HG03095 (cell line): ENCODE data around the gene TRAPPC12.
"Not testable (repeated sequence)": the region's sequence is repeated elsewhere in the genome, so short reads cannot be mapped to it uniquely, and the experiment has no call there.

ENCODE experiments used
- ATAC-seq: cut with Tn5 transposase; IDR thresholded peaks from one replicate; pipeline ENCODE4 v1.9.1; 2021; ENCODE audit warnings: moderate library complexity; ENCODE audit not compliant: unreplicated experiment

TRAPPC12 gene

GRCh38 chr2:3483227-3483985 lies 103.9 kb downstream of the TRAPPC12 start:
- no peak for ATAC-seq

- ATAC-seq: no peak
Observed at GRCh38 chr2:3483986-3484960, 104.8 kb downstream of the TRAPPC12 start.

- no peak for ATAC-seq
Observed at GRCh38 chr2:3485166-3485565, 105.7 kb downstream of the TRAPPC12 start.

- ATAC-seq: no peak
Observed at GRCh38 chr2:3486047-3487027, 106.8 kb downstream of the TRAPPC12 start.

GRCh38 chr2:3487028-3487425 lies 107.5 kb downstream of the TRAPPC12 start:
- ATAC-seq: no peak

GRCh38 chr2:3487432-3487831 lies 107.9 kb downstream of the TRAPPC12 start:
- no peak for ATAC-seq

GRCh38 chr2:3488061-3488531 lies 108.6 kb downstream of the TRAPPC12 start:
- ATAC-seq: no peak

- no peak for ATAC-seq
Observed at GRCh38 chr2:3488855-3489763, 109.6 kb downstream of the TRAPPC12 start.

- ATAC-seq: no peak
Observed at GRCh38 chr2:3489764-3490115, 110.2 kb downstream of the TRAPPC12 start.

- no peak for ATAC-seq
Observed at GRCh38 chr2:3490191-3491170, 111.0 kb downstream of the TRAPPC12 start.

GRCh38 chr2:3491306-3491705 lies 111.8 kb downstream of the TRAPPC12 start:
- no peak for ATAC-seq

- ATAC-seq: no peak
Observed at GRCh38 chr2:3491716-3492474, 112.4 kb downstream of the TRAPPC12 start.

GRCh38 chr2:3492475-3492787 lies 112.9 kb downstream of the TRAPPC12 start:
- not testable (repeated sequence) for ATAC-seq

- no peak for ATAC-seq
Observed at GRCh38 chr2:3492951-3493614, 113.6 kb downstream of the TRAPPC12 start.

- ATAC-seq: no peak
Observed at GRCh38 chr2:3493615-3494007, 114.1 kb downstream of the TRAPPC12 start.

- ATAC-seq: no peak
Observed at GRCh38 chr2:3494984-3495666, 115.6 kb downstream of the TRAPPC12 start.

GRCh38 chr2:3496708-3497080 lies 117.2 kb downstream of the TRAPPC12 start:
- not testable (repeated sequence) for ATAC-seq
